HG02885 (cell line): ENCODE results near the gene SPTLC2.
"Not testable (repeated sequence)": the region's sequence is repeated elsewhere in the genome, so short reads cannot be mapped to it uniquely, and the experiment has no call there.

Experiments
- ATAC-seq: cut with Tn5 transposase; IDR thresholded peaks from one replicate; pipeline ENCODE4 v1.9.1; 2021; ENCODE audit warnings: mild to moderate bottlenecking; ENCODE audit not compliant: unreplicated experiment, poor library complexity

Gene SPTLC2, protein sequence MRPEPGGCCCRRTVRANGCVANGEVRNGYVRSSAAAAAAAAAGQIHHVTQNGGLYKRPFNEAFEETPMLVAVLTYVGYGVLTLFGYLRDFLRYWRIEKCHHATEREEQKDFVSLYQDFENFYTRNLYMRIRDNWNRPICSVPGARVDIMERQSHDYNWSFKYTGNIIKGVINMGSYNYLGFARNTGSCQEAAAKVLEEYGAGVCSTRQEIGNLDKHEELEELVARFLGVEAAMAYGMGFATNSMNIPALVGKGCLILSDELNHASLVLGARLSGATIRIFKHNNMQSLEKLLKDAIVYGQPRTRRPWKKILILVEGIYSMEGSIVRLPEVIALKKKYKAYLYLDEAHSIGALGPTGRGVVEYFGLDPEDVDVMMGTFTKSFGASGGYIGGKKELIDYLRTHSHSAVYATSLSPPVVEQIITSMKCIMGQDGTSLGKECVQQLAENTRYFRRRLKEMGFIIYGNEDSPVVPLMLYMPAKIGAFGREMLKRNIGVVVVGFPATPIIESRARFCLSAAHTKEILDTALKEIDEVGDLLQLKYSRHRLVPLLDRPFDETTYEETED

DNA sequence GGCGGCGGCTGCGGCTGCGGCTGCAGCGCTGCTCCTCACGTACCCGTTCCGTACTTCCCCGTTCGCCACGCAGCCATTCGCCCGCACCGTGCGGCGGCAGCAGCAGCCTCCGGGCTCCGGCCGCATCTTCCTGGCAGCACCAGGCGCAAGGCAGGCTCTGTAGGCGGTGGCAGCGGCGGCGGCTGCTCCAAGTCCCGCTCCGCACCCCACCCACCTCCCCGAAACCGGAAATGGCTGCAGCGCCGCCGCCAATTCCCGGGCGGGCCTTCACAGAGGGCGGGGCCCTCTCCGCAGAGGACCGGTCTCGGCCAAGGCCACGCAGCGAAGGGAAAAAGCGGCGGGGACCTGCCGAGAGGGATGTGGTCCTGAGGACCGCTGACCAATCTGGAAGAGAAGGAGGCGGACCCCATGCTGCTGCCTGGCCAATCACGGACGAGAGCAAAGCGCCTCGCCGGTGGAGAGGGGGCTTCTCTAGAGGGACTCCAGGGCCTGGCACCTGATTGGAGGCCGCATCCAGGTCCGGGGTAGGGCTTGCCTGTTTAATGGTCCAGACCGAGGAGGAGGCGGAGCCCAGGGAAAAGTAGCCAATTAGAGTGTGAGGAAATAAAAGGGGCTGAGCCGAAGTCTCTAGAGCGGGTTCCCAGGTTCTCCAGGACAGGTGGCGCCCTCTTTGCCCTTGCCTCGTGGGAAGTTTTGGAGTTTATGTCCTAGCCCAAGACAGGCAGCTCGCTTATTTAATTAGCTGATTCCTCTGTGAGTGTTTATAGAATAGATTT lies at the start of gene SPTLC2:
TSS of gene SPTLC2 (minus strand) at position 184 of the 776 bp plus-strand sequence. CDS start at position 126, 58 bp downstream.
- peak; percentile 94 for ATAC-seq

DNA sequence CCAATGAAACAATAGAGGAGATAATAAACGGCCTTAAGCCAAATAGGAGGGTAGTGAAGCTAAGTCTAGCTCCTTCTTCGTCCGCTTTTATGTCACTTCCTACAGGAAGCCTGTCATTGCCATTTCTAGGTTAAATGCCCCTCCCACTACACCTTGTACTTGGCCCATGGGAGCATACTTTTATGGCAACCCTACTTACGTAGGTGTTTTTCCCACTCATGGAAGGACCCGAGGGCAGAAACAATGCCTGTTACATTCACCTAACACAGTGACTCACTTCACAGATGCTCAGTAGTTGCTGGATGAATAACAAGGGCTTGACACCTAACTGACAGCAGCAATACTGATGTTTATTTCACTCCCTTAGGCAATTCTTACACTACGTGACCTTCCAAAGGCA lies 46.9 kb upstream of the SPTLC2 start:
- ATAC-seq, result no peak

DNA sequence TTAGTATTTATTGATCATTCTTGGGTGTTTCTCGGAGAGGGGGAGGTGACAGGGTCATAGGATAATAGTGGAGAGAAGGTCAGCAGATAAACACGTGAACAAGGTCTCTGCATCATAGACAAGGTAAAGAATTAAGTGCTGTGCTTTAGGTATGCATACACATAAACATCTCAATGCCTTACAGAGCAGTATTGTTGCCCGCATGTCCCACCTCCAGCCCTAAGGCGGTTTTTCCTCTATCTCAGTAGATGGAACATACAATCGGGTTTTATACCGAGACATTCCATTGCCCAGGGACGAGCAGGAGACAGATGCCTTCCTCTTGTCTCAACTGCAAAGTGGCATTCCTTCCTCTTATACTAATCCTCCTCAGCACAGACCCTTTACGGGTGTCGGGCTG lies 45.1 kb upstream of the SPTLC2 start:
- ATAC-seq, result not testable (repeated sequence)

DNA sequence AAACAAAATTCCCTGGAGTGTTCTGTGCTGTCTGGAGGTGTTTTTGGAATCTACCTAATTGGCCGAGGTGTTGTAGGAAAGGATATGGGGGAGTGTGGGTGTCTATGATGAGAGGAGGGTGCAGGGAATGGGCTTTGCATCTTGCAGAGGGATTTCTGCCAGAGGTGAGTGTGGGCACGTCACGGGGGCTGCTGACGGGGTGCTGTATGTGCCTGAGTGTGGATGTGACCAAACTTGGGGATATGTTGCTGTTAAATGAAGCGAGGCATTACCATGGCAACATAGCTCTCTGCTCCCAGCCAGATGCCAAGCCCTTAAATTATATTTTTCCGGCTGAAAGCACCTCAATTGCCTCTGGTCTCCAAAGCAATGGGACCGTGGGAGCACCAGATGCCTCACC lies 44.3 kb upstream of the SPTLC2 start:
- no peak for ATAC-seq

DNA sequence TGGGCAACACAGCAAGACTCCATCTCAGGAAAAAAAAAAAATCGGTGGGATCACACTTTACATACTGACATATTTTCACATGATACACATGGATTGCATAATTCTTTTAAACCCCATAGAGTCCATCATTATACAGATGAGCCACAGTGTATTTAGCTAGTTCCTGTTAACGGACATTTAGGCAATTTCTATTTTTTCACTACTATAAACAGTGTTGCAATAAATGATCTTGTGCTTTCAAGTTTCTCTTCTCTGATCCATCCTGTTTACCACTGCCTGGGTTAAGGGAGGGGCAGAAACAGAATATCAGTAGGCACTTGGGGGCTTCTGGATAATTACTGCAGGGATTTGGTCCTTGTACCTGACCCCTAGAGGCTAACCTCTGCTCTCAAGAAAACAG lies 43.4 kb upstream of the SPTLC2 start:
- no peak for ATAC-seq

DNA sequence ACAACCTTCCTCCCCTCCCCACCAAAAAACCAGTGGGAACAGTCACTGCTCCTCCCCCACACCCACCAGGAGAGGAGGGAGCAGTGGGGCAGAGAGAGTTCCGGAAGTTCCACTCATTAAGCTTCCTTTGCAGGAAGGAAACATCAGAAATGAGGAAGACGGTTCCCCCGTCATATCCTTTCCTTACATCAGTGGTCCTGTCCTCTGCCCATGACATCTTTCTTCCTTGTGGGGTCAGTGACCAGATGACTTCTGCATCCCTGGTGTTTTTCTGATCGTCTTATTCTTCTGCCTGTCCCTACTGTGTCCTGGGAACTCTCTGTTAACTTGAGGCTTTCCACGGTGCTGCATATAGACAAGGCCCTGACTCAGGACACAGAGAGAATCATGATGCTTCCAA lies 40.8 kb upstream of the SPTLC2 start:
- no peak for ATAC-seq

DNA sequence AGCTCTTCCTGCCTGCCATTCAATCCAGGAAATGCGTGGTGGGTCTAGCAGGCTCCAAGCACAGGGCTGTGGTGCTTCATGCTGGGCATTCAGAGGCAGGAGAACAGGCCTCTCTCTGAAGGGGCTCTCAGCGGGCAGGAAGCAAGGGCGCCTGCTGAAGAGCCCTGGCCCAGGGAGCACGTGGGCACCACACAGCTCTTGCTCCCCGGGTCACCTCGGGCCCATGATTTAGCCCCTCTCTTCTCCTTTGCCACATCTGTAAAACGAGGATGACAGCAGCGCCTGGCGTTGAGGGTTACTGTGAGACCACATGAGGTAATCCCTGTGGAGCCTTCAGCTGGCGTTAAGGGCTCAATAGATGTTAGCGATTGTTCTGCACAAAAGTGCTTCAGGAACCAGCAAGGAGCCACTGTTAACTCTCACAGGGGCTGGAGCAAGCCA lies 37.6 kb upstream of the SPTLC2 start:
- no peak for ATAC-seq

DNA sequence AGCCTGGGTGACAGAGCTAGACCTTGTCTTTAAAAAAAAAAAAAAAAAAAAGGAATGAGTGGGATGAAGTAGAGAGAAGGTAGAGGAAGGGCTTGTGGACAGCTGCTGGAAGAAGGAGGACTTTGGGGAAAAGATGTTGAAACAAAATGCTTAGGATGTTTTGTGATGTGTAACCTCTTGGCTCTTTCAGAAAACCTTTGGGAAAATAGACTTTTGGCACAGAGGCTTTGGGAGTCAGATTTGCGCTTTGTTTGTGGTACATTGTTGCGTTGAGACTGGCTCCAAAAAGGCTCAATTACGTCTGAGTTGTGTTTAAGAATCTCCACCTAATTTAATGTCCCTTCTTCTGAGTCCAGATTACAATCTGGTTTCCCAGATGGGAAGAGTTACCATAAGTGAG lies 32.9 kb upstream of the SPTLC2 start:
- no peak for ATAC-seq

DNA sequence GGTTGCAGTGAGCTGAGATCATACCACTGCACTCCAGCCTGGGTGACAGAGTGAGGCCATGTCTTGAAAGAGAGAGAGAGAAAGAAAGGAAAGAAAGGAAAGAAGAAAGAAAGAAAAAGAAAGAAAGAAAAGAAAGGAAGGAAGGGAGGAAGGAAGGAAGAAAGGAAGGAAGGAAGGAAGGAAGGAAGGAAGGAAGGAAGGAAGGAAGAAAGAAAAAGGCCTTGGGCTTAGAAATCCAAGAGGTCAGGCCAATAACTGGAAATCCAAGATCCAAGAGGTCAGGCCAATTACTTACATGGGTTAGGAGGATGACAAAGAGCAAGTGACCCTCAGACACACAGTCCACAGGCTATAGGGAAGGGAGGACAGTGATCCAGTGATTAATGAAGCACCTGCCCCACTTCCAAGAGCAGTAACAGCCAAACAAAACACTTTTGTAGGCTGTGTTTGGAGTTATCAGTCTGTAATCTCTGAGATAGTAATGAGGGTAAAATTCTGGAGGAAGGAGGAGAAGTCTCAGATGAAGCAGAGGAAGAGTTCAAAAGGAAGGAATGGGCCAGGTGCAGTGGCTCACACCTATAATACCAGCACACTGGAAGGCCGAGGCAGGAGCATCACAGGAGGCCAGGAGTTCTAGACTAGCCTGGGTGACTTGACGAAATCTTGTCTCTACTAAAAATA lies 32.2 kb upstream of the SPTLC2 start:
- ATAC-seq, result no peak

DNA sequence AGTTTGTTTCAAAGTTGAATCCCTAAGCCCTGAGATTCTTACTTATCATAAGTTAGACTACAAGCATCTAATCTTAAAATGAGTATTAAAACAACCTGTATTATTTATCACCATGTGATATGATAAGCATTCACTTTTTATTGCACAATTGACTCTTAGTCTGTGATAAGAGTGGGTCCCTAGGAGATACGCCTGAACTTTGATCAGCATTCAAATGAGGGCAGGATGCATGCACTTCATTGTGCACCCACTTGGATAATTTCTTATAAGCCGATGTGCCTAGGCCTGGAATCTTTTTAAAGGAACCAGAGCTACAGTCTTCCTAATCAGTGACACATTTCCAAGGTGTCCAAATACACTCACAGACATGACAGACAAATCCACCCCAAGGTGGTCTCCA lies 31.4 kb upstream of the SPTLC2 start:
- ATAC-seq, result no peak

DNA sequence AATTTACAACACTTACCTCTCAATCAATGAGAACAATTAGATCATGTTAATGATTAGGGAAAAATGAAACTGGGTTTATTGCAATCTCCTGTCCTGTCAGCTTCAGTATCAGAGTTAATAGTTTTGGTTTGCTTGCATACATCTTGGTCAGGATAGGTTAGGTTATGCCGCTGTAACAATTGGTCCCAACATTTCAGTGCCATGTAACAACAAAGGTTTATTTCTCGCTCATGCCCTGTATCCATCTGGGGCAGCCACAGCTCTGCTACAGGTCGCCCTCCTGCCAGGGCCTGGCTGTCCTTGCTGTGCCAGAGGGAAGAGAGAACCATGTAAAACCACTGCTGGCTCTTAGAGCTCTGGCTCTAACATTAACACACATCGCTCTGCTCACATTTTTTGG lies 30.5 kb upstream of the SPTLC2 start:
- no peak for ATAC-seq

DNA sequence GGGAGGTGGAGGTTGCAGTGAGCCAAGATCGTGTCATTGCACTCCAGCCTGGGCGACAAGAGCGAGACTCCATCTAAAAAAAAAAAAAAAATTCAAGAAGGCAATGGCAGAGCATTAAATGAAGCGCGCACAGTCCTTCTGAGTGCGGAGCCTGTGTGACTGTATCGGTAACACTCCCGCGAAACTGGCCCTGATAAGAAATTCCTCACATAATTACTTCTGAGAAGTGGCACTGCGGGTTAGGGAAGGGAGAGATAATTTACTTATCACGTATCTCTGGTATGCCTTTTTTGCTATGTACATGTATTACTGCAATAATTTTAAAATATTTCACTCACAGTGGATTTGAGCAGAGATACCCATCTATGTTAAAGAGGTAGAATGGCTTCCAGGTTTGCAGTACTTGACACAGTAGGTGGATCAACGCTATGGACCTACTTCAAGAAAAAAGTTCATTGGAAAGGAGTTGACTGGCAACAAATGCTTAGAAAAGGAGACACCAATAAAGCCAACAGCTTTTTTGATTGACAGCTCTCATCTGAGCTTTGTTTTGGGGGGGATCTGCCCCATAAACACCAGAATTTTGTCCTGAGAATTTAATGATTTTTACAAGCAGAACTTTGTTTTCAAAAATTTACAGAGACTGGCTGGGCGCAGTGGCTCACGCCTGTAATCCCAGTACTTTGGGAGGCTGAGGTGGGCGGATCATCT lies 29.2 kb upstream of the SPTLC2 start:
- no peak for ATAC-seq

DNA sequence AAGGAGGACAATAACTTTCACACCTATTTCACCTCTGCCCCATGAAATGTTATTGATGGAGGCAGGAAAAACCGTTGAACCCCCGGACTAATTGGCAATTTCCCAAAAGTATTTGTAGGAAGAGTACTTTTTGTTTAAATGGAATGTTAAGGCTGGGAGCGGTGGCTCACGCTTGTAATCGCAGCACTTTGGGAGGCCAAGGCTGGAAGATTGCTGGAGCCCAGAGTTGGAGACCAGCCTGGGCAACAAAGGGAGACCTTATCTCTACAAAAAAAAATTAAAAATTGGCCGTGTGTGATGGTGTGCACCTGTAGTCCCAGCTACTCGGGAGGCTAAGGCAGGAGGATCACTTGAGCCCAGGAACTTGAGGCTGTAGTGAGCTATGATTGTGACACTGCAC lies 26.0 kb upstream of the SPTLC2 start:
- no peak for ATAC-seq

DNA sequence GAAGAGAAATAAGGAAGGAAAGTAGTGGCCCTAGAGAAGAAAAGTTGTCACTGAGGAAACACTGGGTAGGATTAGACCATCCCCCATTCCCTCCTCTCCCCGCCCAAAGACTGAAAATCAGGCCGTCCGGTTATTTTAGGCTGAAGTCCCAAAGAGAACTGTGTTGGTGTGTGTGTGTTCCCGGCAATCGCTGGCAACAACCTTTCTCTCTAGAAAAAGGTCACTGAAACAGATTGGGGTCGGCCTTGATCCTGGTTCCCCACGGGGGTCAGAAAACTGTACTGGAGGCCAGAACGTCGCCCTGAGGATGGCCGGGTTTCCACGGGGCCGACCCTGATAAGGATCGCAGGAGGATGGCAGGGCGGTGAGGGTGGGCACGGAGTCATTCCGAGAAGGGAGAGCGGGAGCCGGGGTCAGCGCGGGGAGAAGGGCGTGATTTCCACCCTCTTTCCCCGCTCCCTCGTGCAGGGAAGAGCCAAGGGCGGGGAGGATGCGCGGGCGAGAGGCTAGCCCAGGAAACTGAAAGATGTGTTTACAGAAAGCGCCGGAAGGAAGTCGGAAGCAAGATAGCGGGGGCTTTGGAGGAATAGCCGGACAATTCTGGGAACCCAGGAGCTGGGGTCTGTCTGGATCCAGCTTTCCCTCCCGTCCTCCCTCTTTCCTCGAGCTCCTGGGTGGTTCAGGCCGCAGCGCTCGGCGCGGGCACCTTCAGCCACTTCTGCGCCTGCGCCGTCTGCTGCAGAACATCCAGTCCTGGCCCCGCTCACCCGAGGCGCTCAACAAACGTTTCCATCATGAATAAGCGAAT lies 25.3 kb upstream of the SPTLC2 start:
- peak; percentile 68 for ATAC-seq

DNA sequence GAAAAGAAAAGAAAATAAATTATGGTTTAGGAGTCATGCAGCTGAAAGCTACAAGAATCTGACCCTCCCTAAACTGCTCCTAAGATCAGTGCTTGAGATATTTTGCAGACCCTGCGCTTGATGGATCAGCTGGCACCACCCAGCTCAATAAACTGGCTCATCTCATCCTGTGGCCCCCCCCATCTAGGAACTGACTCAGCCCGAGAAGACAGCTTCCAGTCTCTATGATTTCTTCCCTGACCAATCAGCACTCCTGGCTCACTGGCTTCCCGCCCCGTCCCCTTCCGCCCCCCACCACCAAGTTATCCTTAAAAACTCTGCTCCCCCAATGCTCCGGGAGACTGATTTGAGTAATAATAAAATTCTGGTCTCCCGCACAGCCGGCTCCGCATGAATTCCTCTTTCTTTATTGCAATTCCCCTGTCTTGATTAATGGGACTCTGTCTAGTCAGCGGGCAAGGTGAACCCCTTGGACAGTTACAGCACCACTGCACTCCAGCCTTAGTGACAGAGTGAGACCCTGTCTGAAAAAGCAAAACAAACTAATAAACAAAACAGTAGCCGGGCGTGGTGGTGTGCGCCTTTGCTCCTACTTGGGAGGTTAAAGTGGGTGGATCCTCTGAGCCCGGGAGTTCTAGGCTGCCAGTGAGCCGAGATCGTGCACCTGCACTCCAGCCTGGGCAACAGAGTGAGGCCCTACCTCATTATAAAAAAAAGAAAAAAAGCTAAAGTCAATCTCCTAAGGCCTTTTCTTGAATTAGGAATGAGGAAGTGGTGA lies 24.5 kb upstream of the SPTLC2 start:
- ATAC-seq, result peak; percentile 32

DNA sequence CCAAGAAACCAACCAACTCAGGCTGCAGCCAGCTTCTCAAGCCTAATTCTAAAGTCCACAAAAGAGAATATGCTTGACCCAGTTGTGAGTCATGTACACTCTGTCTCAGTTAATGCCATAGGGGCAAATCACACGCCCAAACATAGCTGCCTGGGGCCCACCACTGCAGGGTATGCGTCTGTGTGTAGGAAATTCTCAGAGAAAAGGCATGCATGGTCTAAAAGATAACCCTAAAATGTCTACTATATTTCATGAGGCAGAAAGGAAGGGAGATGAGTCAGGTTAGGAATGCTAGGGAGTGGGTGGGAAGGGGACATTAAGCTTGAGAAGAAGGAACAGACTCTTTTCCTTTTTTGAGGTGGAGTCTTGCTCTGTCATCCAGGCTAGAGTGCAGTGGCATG lies 22.3 kb upstream of the SPTLC2 start:
- no peak for ATAC-seq

DNA sequence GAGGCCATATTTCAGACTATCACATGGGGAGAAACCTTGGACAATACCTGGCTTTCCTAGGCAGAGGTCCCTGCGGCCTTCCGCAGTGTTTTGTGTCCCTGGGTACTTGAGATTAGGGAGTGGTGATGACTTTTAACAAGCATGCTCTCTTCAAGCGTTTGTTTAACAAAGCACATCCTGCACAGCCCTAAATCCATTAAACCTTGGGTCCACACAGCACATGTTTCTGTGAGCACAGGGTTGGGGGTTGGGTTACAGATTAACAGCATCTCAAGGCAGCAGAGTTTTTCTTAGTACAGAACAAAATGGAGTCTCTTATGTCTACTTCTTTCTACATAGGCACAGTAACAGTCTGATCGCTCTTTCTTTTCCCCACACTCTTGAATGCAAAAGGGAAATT lies 19.4 kb upstream of the SPTLC2 start:
- ATAC-seq, result not testable (repeated sequence)

DNA sequence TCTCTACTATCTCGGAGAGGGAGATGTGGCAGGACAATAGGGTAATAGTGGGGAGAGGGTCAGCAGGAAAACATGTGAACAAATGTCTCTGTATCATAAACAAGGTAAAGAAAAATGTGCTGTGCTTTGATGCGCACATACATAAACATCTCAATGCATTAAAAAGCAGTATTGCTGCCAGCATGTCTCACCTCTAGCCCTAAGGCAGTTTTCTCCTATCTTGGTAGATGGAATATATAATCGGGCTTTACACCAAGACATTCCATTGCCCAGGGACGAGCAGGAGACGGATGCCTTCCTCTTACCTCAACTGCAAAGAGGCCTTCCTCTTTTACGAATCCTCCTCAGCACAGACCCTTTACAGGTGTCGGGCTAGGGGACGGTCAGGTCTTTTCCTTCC lies 19.0 kb upstream of the SPTLC2 start:
- not testable (repeated sequence) for ATAC-seq

DNA sequence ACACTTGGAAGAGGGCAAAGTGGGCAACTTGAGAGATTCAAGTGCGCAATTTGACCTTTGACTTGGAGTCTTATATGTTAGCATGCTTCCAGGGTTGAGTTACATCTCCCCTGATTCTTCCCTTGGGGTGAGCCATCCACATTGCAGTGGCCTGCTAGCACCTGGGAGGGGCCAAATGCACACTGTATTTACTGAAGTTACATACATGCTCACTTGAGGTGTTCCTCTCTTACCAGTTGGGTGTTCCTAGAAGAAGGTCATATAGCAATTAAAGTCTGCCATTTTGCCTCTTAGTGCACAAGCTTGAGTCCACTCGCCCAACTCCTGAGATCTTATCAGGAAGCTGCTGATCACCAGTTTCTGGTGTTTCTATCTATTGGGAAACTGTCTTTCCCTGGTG lies 13.7 kb upstream of the SPTLC2 start:
- no peak for ATAC-seq
